ENCODE data around the gene L3MBTL4. TPM values are rescaled to one million over a fixed set of nuclear protein-coding genes. Genes with fewer than 3 reads are reported as not detected.
A peak's percentile ranks its signal among the peaks of the same experiment; 100 is the strongest.

The L3MBTL4 gene
- total RNA-seq, 8 experiments from 2014 or later, result 0.10 to 11.2 (median 0.95) TPM

DNA sequence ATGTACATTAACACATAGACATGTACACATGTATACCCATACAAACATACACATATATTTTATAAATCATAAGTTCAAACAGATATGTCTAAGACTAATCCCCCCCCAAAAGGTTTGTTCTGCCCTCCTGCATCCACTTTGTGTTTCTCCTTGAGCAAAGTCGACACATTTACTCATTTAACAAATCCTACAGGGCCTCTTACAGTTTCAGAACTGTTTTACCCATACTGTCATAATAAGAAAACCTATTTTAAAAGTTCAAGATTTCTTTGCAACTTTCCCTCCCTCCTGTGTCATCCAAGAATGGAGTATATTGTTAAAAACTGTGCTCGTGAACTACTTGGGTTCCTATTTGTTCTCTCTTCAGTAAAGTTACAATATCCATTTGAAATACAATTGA is 166.7 kb downstream of the L3MBTL4 start:
- Histone ChIP-seq H3K27ac (no peak overlapping the region), H3K4me3 (no peak overlapping the region), H3K4me1 (replicated peaks in 1 of 2) (no peaks in the 10 kb centered on the region)
- ATAC-seq (replicated peaks in 6 of 8), result no peak
- 8 to 100% (median 61%) methylated on average over 1 to 2 of the region's 2 CpGs for WGBS, 10 experiments
- in situ Hi-C loops (cut with MboI; ENCODE audit: low pct_unique_long_range_greater_than_20kb in 2 of 9, low sequenced_read_pairs in 9 of 9, unreplicated experiment in 9 of 9), result loop anchor here in 1 of 9 experiments (25.0 kb wide), 1 partner anchor 89 kb away; no protein-coding TSS in a partner anchor

DNA sequence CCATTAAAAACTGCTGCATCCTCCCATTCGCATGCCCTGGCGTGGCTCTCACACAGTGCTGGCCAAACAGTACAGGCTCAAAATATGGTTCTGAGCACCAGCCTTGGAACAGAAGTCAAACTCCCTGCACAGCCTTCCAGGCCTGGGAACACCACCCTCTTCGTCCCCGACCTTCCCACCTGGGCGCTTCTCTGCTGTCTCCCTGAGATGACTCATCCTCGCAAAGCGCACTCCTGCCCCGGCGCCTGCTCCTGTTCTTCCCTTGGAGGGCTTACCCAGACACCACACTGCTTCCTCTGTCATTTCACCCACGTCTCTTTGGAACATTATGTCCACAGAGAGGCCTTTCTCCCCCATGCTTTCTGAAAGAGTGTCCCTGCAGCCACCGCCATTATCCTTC is 172.7 kb downstream of the L3MBTL4 start:
- no peak for ATAC-seq (replicated peaks in 6 of 8)

DNA sequence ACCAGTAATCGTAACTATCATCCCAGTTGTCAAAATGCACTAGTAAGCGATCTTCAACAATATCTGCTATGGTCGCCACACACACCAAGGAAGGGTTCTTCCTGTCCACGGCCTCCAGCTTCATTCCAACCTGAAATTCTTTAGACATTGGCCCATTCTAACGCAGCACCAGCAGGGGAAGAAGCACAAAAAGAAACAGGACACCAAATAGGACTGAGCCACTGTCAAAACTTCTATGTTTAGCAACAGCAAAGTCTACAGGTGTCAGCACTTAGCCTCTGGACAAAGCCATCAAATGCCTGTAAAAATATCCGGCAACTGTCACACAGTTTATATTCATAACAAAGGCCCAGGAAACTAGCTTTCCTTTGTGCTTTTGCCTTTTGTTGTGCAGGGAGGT is 175.0 kb downstream of the L3MBTL4 start:
- Histone ChIP-seq H3K4me3 (no peak overlapping the region), H3K27ac (no peak overlapping the region), H3K4me1 (replicated peaks in 1 of 2) (no peaks in the 10 kb centered on the region)
- in situ Hi-C loops (cut with MboI; ENCODE audit: low pct_unique_long_range_greater_than_20kb in 2 of 9, low sequenced_read_pairs in 9 of 9, unreplicated experiment in 9 of 9), result loop anchor here in 1 of 9 experiments (25.0 kb wide), 1 partner anchor 98 kb away; no protein-coding TSS in a partner anchor
- 44 to 93% (median 78%) methylated on average over 2 to 6 of the region's 6 CpGs; no CpG with 5 or more reads in 2 of the 10 experiments for WGBS, 10 experiments
- no peak for ATAC-seq (replicated peaks in 6 of 8)

More for the DNA sequence above, 172.7 kb downstream of the L3MBTL4 start:
- 60 to 100% (median 100%) methylated on average over 1 to 6 of the region's 11 CpGs; no CpG with 5 or more reads in 3 of the 10 experiments for WGBS, 10 experiments
- no peak overlapping the region for H3K27ac ChIP-seq
- H3K4me1 ChIP-seq (replicated peaks in 1 of 2), result no peaks in the 10 kb centered on the region
- no peak overlapping the region for H3K4me3 ChIP-seq
- in situ Hi-C loops (cut with MboI; ENCODE audit: low pct_unique_long_range_greater_than_20kb in 2 of 9, low sequenced_read_pairs in 9 of 9, unreplicated experiment in 9 of 9), result loop anchor here in 1 of 9 experiments (25.0 kb wide), 1 partner anchor 95 kb away; no protein-coding TSS in a partner anchor

DNA sequence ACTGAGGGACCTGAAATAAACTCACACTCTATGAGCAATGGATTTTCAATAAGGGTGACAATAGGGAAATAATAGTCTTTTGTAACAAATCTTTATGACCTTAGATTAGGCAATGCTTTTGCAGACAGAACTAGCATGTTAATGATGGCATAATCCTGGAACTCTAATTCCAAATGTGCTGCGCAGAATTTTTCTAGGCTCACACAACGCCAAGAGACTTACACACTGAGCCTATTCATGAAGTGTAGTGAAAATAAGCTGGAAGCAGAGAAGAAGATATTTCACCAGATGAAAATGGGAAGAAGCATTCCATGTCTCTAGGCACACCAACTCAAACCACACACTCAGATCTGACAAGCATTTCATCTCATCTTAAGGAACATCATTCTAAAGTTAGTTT is 178.5 kb downstream of the L3MBTL4 start:
- ATAC-seq (replicated peaks in 6 of 8), result no peak
- Histone ChIP-seq H3K4me1 (replicated peaks in 1 of 2) (no peaks in the 10 kb centered on the region), H3K4me3 (no peak overlapping the region), H3K27ac (no peak overlapping the region)
- in situ Hi-C loops (cut with MboI; ENCODE audit: low pct_unique_long_range_greater_than_20kb in 2 of 9, low sequenced_read_pairs in 9 of 9, unreplicated experiment in 9 of 9), result loop anchor here in 1 of 9 experiments (25.0 kb wide), 1 partner anchor 101 kb away; no protein-coding TSS in a partner anchor
- WGBS, 10 experiments, result 7 to 100% (median 79%) methylated on average over 1 to 2 of the region's 2 CpGs

- in situ Hi-C loops (cut with MboI; ENCODE audit: low pct_unique_long_range_greater_than_20kb in 2 of 9, low sequenced_read_pairs in 9 of 9, unreplicated experiment in 9 of 9), result loop anchor here in 1 of 9 experiments (25.0 kb wide), 1 partner anchor 335 kb away; the partner anchor contains the start of gene TMEM200C
- Histone ChIP-seq H3K4me3 (no peak overlapping the region), H3K27ac (no peak overlapping the region), H3K4me1 (replicated peaks in 1 of 2) (no peaks in the 10 kb centered on the region)
- 58 to 100% (median 89%) methylated on average over 2 to 4 of the region's 4 CpGs; no CpG with 5 or more reads in 1 of the 10 experiments for WGBS, 10 experiments
- ATAC-seq (replicated peaks in 6 of 8), result no peak
Observed at GRCh38 chr18:6222271-6222670, 192.4 kb downstream of the L3MBTL4 start.

DNA sequence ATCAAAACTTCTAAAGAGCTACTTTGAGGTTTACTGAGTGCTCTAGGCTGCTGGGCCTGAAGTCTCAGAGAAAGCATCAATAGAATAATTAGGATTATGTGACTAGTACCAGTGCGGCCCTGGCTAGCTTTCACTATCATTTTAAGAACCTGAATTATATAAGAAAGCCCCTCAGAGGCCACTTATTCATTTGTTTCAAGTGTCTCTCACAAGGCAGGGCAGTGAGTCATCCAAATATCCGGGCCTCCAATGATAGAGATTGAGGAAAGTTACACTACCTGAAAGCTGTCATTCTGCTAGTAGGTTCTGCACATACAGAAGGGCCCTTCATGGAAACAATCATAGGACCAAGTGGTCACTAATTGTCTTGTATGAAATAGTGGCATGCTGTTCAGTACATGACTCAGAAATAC is 193.1 kb downstream of the L3MBTL4 start:
- in situ Hi-C loops (cut with MboI; ENCODE audit: low pct_unique_long_range_greater_than_20kb in 2 of 9, low sequenced_read_pairs in 9 of 9, unreplicated experiment in 9 of 9), result loop anchor here in 1 of 9 experiments (25.0 kb wide), 1 partner anchor 334 kb away; the partner anchor contains the start of gene TMEM200C
- WGBS, 10 experiments, result 14 to 100% (median 71%) methylated on average over 1 to 2 of the region's 2 CpGs; no CpG with 5 or more reads in 3 of the 10 experiments
- ATAC-seq (replicated peaks in 6 of 8), result no peak

DNA sequence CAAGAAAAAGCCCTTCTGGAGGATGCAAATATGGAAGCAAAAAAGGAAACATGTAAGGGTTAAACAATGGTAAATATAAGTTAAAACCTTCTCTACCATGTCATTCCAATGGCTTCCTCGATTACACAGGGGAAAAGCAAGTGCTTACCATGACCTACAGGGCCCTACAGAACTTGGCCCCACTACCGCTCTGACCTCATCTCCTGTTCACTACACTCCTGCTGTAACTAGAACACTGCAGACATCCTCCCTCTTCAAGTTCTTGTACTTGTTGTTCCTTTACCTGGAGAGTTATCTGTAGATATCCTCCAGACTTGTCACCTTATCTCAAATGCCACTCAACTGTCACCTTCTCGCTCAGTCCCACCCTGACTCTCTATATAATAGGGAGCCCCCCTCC is 194.6 kb downstream of the L3MBTL4 start:
- 57 to 100% (median 93%) methylated on average over 1 to 3 of the region's 3 CpGs; no CpG with 5 or more reads in 3 of the 10 experiments for WGBS, 10 experiments
- H3K4me1 ChIP-seq (replicated peaks in 1 of 2), result no peaks in the 10 kb centered on the region
- H3K4me3 ChIP-seq, result no peak overlapping the region
- in situ Hi-C loops (cut with MboI; ENCODE audit: low pct_unique_long_range_greater_than_20kb in 2 of 9, low sequenced_read_pairs in 9 of 9, unreplicated experiment in 9 of 9), result loop anchor here in 1 of 9 experiments (25.0 kb wide), 1 partner anchor 333 kb away; the partner anchor contains the start of gene TMEM200C
- ATAC-seq (replicated peaks in 6 of 8), result no peak
- no peak overlapping the region for H3K27ac ChIP-seq

More for the DNA sequence above, 193.1 kb downstream of the L3MBTL4 start:
- H3K4me1 ChIP-seq (replicated peaks in 1 of 2), result no peaks in the 10 kb centered on the region
- no peak overlapping the region for H3K4me3 ChIP-seq
- H3K27ac ChIP-seq, result no peak overlapping the region

DNA sequence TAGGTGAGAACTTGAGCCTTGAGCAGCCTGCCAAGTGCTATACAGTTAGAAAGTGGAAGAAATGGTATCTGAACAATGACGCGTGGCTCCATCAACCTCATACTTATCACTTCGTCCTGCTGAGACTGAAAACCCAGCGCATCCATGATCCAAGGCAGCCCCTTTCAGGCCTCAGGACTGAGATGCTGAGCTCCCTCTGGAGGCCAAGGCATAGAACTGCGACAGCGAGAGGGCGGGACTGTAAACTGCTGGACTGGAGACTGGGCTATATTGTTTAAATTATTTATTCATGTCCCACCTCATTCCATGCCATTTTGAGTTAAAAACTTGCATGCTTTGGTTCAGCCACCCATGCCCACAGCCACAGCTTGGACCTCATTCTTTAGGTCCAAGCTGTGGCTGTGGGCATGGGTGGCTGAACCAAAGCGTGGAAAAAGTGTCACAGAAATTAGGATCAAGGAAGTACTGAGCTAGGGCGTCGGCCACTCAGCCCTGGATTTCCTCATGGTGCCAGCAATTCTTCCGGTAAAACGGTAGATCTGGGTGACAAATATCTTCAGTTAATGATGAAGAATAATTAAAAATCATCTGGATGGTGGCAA is 195.5 kb downstream of the L3MBTL4 start:
- in situ Hi-C loops (cut with MboI; ENCODE audit: low pct_unique_long_range_greater_than_20kb in 2 of 9, low sequenced_read_pairs in 9 of 9, unreplicated experiment in 9 of 9), result loop anchor here in 1 of 9 experiments (25.0 kb wide), 1 partner anchor 332 kb away; the partner anchor contains the start of gene TMEM200C
- Histone ChIP-seq H3K4me1 (replicated peaks in 1 of 2) (no peaks in the 10 kb centered on the region), H3K4me3 (no peak overlapping the region), H3K27ac (no peak overlapping the region)
- ATAC-seq (replicated peaks in 6 of 8), result peak; percentile 61 to 93 (median 81)
- WGBS, 10 experiments, result 32 to 90% (median 68%) methylated on average over 2 to 12 of the region's 12 CpGs; no CpG with 5 or more reads in 1 of the 10 experiments

GRCh38 chr18:6215888-6216287 is 198.8 kb downstream of the L3MBTL4 start:
- no peaks in the 10 kb centered on the region for H3K4me1 ChIP-seq (replicated peaks in 1 of 2)
- no peak overlapping the region for H3K27ac ChIP-seq
- WGBS, 10 experiments, result 69 to 100% (median 85%) methylated on average over 1 to 2 of the region's 2 CpGs; no CpG with 5 or more reads in 1 of the 10 experiments
- ATAC-seq (replicated peaks in 6 of 8), result no peak
- no peak overlapping the region for H3K4me3 ChIP-seq
- in situ Hi-C loops (cut with MboI; ENCODE audit: low pct_unique_long_range_greater_than_20kb in 2 of 9, low sequenced_read_pairs in 9 of 9, unreplicated experiment in 9 of 9), result loop anchor here in 1 of 9 experiments (25.0 kb wide), 1 partner anchor 329 kb away; the partner anchor contains the start of gene TMEM200C

GRCh38 chr18:6211174-6211504 is 203.6 kb downstream of the L3MBTL4 start:
- no peaks in the 10 kb centered on the region for H3K4me1 ChIP-seq (replicated peaks in 1 of 2)
- ATAC-seq (replicated peaks in 6 of 8), result no peak
- in situ Hi-C loops (cut with MboI; ENCODE audit: low pct_unique_long_range_greater_than_20kb in 2 of 9, low sequenced_read_pairs in 9 of 9, unreplicated experiment in 9 of 9), result loop anchor here in 1 of 9 experiments (25.0 kb wide), 1 partner anchor 324 kb away; the partner anchor contains the start of gene TMEM200C
- H3K27ac ChIP-seq, result no peak overlapping the region
- WGBS, 10 experiments, result 42 to 100% (median 83%) methylated on average over 1 of the region's 1 CpG
- no peak overlapping the region for H3K4me3 ChIP-seq

DNA sequence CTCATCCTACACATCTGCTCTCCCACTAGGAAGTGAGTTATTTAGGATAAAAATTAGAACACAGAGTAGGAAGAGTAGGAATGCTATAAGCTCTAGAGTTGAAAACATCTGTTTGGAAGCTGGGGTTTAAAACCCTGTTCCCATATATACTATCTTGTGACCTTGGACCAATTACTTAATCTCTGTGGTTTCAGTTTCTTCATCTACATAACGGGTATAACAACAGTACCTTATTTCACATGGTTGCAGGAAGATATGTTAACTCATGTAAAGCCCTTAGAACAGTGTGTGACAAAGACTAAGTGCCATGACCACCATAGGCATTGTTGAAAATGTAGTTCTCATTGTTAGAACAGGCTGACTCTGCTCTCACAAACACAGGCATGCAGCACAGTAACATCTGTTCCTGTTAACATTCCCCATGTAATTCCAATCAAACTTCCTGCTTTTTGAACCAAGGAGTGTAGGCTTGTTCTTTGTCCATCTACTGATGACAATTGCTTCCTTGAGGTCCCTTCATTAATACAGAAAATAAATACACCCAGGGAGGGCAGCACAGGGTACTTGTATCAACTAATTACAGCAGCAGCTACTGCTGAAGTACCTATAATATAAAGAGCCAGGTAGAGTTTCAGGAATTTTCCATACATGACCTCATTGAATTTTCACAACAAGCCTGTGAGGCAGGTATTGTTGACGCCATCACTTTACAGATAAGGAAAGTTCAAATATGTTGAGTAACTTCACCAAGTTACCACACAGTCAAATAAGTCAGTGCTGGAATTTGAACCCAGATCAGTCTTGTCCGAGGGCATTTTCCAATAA is 204.2 kb downstream of the L3MBTL4 start:
- WGBS, 10 experiments, result 38 to 100% (median 85%) methylated on average over 1 to 3 of the region's 3 CpGs; no CpG with 5 or more reads in 1 of the 10 experiments
- Histone ChIP-seq H3K4me3 (no peak overlapping the region), H3K4me1 (replicated peaks in 1 of 2) (no peaks in the 10 kb centered on the region), H3K27ac (no peak overlapping the region)
- ATAC-seq (replicated peaks in 6 of 8), result no peak
- in situ Hi-C loops (cut with MboI; ENCODE audit: low pct_unique_long_range_greater_than_20kb in 2 of 9, low sequenced_read_pairs in 9 of 9, unreplicated experiment in 9 of 9), result loop anchor here in 1 of 9 experiments (25.0 kb wide), 1 partner anchor 323 kb away; the partner anchor contains the start of gene TMEM200C

DNA sequence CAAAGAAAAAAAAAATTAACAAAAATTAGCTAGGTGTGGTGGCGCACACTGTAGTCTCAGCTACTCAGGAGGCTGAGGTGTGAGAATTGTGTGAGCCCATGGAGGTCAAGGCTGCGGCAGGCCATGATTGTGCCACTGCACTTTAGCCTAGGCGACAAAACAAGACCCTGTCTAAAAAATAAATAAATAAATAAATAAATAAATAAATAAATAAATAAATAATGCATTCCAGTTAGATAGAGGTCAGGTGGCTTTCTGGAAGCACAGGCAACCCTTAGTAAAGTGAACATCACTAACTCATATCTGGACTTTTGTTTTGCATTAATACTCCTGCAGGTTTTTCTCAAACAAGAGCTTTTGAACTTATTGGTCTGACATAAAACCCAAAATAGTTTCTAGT is 206.8 kb downstream of the L3MBTL4 start:
- Histone ChIP-seq H3K4me1 (replicated peaks in 1 of 2) (no peaks in the 10 kb centered on the region), H3K27ac (no peak overlapping the region), H3K4me3 (no peak overlapping the region)
- no peak for ATAC-seq (replicated peaks in 6 of 8)
- 37 to 100% (median 100%) methylated on average over 1 to 3 of the region's 3 CpGs; no CpG with 5 or more reads in 4 of the 10 experiments for WGBS, 10 experiments
- in situ Hi-C loops (cut with MboI; ENCODE audit: low pct_unique_long_range_greater_than_20kb in 2 of 9, low sequenced_read_pairs in 9 of 9, unreplicated experiment in 9 of 9), result loop anchor here in 1 of 9 experiments (25.0 kb wide), 1 partner anchor 321 kb away; the partner anchor contains the start of gene TMEM200C

Data from motor neuron (in vitro differentiated cells).